Endodermal cell (in vitro differentiated cells): ENCODE results near the gene SMYD3. TPM values are rescaled to one million over a fixed set of nuclear protein-coding genes. Genes with fewer than 3 reads are reported as not detected.

Experiments used
- DNase-seq: peaks from one replicate; pipeline ENCODE4 v3.0.0-alpha.2; 2017
- H3K27ac ChIP-seq: 2 replicates; pipeline ENCODE4 v1.5.1; 2013; ENCODE audit warnings: mild to moderate bottlenecking, low read depth, low read length, moderate library complexity
- H3K27me3 ChIP-seq: 2 replicates; pipeline ENCODE4 v1.6.1; 2013; ENCODE audit warnings: mild to moderate bottlenecking, low read length, moderate library complexity; ENCODE audit not compliant: insufficient read depth, control insufficient read depth, poor library complexity, severe bottlenecking
- H3K36me3 ChIP-seq: 2 replicates; pipeline ENCODE4 v1.7.0; 2013; ENCODE audit warnings: mild to moderate bottlenecking, low read length, moderate library complexity; ENCODE audit not compliant: control insufficient read depth, insufficient read depth
- H3K4me1 ChIP-seq: one replicate; pipeline ENCODE4 v1.7.0; 2013; ENCODE audit warnings: low read length; ENCODE audit not compliant: control insufficient read depth, insufficient read depth
- H3K4me3 ChIP-seq: 2 replicates; pipeline ENCODE4 v1.5.1; 2013; ENCODE audit warnings: mild to moderate bottlenecking, low read length, moderate library complexity
- H3K9ac ChIP-seq: 2 replicates; pipeline ENCODE4 v1.6.1; 2013; ENCODE audit warnings: mild to moderate bottlenecking, low read length, moderate library complexity; ENCODE audit not compliant: poor library complexity, severe bottlenecking; ENCODE audit errors: extremely low read depth
- H3K9me3 ChIP-seq: 2 replicates; pipeline ENCODE4 v1.6.1; 2013; ENCODE audit warnings: mild to moderate bottlenecking, low read length, moderate library complexity; ENCODE audit not compliant: control insufficient read depth
- H3K27ac Mint-ChIP-seq: 2 replicates; pipeline ENCODE4 v1.8.0; 2020; ENCODE audit warnings: mixed read lengths
- H3K27me3 Mint-ChIP-seq: 2 replicates; pipeline ENCODE4 v1.8.0; 2021; ENCODE audit warnings: mild to moderate bottlenecking, mixed read lengths; ENCODE audit not compliant: insufficient read depth
- H3K36me3 Mint-ChIP-seq: 2 replicates; pipeline ENCODE4 v1.8.0; 2020; ENCODE audit warnings: low read depth, mixed read lengths
- H3K4me1 Mint-ChIP-seq: 2 replicates; pipeline ENCODE4 v1.8.0; 2020; ENCODE audit warnings: mixed read lengths
- H3K4me3 Mint-ChIP-seq: 2 replicates; pipeline ENCODE4 v1.8.0; 2020; ENCODE audit warnings: mild to moderate bottlenecking, moderate library complexity, mixed read lengths
- H3K9me3 Mint-ChIP-seq: 2 replicates; pipeline ENCODE4 v1.8.0; 2020; ENCODE audit warnings: mild to moderate bottlenecking, mixed read lengths
- WGBS, 2 experiments: methylation state at CpG; one replicate each; pipeline versions ENCODE4 v1.1.5 to v1.1.7; 2013; ENCODE audit warnings: missing lambda C conversion rate in 2 of 2, mixed read lengths in 1 of 2; ENCODE audit not compliant: insufficient coverage in 1 of 2, insufficient read length in 1 of 2; 5-methylcytosine and 5-hydroxymethylcytosine counted together
- total RNA-seq, 2 donors: library from RNA; stranded (reverse); fragmentation: NEBNext Ultra II Directional in 1 of 2; extraction: Animal tissue kit (Norgen Biotek cat#: 25700) in 1 of 2; gene quantifications; 2 replicates in 1 of 2; 3 replicates in 1 of 2; pipeline ENCODE4 v1.2.1, GENCODE V29; 2021
- TF ChIP-seq, protein P1 (sequence below): fragments of 200-600 bp; sonication (generic); conservative IDR thresholded peaks from 2 replicates; pipeline ENCODE4 v1.5.0; 2021; ENCODE audit warnings: antibody characterized with exemption, mild to moderate bottlenecking

The SMYD3 gene
- total RNA-seq, 2 donors from 2014 or later, result 32.3 to 45.8 TPM

DNA sequence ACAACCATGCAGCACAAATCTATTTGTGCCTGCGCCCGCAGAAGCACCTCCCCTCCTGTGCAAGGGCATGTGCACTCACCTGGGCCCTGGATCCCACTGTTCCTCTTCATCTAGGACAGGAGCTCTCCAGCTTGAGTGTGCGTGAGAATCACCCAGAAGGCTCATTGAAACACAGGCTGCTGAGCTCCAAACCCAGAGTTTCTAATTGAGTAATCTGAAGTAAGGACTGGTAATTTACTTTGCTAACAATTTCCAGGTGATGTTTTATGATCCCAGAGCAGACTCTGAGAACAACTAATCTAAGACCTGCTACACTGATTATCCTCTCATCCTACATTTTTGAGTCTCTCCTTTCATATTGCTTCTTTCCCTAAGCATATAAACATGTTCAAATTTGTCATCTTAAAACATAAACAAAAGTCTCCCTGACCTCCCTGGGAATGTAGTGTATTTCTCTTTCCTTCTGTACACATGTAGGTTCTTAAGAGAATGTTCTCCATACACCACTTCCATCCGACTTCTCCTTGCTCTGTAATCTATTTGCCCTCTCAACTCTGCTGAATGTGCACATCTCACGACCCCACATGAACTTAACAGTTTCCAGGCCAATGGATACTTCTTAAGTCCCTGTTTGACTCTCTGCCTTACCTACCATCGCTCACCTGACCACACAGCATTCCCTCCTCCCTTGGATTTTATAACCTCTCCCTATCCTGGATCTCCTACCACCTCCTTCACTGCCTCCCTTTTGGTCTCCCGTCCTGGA, 522.5 kb downstream of the SMYD3 start:
- Mint-ChIP-seq H3K4me1 (no peaks in the 10 kb centered on the region), H3K9me3 (no peaks in the 10 kb centered on the region), H3K36me3 (no peaks in the 10 kb centered on the region), H3K4me3 (no peak overlapping the region), H3K27me3 (no peaks in the 10 kb centered on the region), H3K27ac (no peak overlapping the region)
- H3K4me3 ChIP-seq, result no peak overlapping the region
- H3K36me3 ChIP-seq, result no peaks in the 10 kb centered on the region
- H3K27ac ChIP-seq, result no peak overlapping the region
- no peaks in the 10 kb centered on the region for H3K27me3 ChIP-seq
- TF ChIP-seq, protein P1, sequence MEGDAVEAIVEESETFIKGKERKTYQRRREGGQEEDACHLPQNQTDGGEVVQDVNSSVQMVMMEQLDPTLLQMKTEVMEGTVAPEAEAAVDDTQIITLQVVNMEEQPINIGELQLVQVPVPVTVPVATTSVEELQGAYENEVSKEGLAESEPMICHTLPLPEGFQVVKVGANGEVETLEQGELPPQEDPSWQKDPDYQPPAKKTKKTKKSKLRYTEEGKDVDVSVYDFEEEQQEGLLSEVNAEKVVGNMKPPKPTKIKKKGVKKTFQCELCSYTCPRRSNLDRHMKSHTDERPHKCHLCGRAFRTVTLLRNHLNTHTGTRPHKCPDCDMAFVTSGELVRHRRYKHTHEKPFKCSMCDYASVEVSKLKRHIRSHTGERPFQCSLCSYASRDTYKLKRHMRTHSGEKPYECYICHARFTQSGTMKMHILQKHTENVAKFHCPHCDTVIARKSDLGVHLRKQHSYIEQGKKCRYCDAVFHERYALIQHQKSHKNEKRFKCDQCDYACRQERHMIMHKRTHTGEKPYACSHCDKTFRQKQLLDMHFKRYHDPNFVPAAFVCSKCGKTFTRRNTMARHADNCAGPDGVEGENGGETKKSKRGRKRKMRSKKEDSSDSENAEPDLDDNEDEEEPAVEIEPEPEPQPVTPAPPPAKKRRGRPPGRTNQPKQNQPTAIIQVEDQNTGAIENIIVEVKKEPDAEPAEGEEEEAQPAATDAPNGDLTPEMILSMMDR, result no peak
- no peaks in the 10 kb centered on the region for H3K4me1 ChIP-seq
- DNase-seq, result no peak
- no peak overlapping the region for H3K9ac ChIP-seq
- H3K9me3 ChIP-seq, result no peaks in the 10 kb centered on the region
- WGBS, 2 experiments, result 91 to 92% methylated on average over 6 to 7 of the region's 7 CpGs

DNA sequence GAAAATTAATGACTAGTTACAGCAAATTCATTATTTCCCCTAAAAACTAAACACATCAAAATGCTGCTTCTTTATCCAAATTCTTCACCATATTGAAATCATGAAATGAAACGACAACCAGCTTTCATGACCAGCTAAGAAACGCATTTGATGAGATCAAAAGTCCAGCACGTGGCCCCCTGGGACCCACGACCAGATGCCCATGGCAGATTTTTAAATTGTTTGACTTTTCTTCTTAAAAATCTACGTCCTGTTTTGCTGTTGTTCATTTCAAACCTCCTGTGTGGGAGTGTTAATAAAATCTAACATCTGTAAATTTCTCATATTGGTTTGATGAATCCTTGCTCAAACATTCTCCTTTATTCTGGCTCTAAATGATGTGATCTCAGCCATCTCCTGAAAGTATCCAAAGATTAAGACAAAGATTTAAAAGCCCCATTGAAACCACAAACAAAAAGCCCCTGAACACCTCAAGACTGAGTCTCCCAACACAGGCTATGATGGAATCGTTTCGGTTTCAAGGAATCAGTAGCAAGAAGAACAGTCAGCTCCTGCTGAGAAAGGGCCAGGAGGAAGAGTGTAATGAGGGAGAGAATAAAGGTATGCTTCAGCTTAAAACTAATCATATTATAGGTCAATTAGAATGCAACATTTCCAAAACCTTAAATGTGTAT, 523.6 kb downstream of the SMYD3 start:
- H3K4me1 ChIP-seq, result no peaks in the 10 kb centered on the region

GRCh38 chr1:245979589-245979988, 527.5 kb downstream of the SMYD3 start:
- Histone ChIP-seq H3K9ac (no peak overlapping the region), H3K9me3 (no peaks in the 10 kb centered on the region), H3K4me3 (no peak overlapping the region), H3K27me3 (no peaks in the 10 kb centered on the region), H3K27ac (no peak overlapping the region), H3K4me1 (no peaks in the 10 kb centered on the region), H3K36me3 (no peaks in the 10 kb centered on the region)
- H3K27me3 Mint-ChIP-seq, result no peaks in the 10 kb centered on the region
- no peaks in the 10 kb centered on the region for H3K9me3 Mint-ChIP-seq
- H3K4me3 Mint-ChIP-seq, result no peak overlapping the region
- no peaks in the 10 kb centered on the region for H3K36me3 Mint-ChIP-seq
- no peaks in the 10 kb centered on the region for H3K4me1 Mint-ChIP-seq
- H3K27ac Mint-ChIP-seq, result peak overlapping the region; percentile 12
- no peak for DNase-seq
- 93 to 94% methylated on average over 7 to 9 of the region's 9 CpGs for WGBS, 2 experiments
- TF ChIP-seq, protein P1, result no peak

More for the DNA sequence above, 523.6 kb downstream of the SMYD3 start:
- Histone ChIP-seq H3K36me3 (no peaks in the 10 kb centered on the region), H3K4me3 (no peak overlapping the region), H3K9me3 (no peaks in the 10 kb centered on the region), H3K9ac (no peak overlapping the region), H3K27me3 (no peaks in the 10 kb centered on the region), H3K27ac (no peak overlapping the region)
- Mint-ChIP-seq H3K27ac (no peak overlapping the region), H3K36me3 (no peaks in the 10 kb centered on the region), H3K4me1 (no peaks in the 10 kb centered on the region), H3K9me3 (no peaks in the 10 kb centered on the region), H3K4me3 (no peak overlapping the region), H3K27me3 (no peaks in the 10 kb centered on the region)
- DNase-seq, result no peak
- TF ChIP-seq, protein P1, result no peak
- 96 to 97% methylated on average over 4 to 7 of the region's 7 CpGs for WGBS, 2 experiments
